GDM1 (cell line): ENCODE data around the gene TOP1.
A peak's percentile ranks its signal among the peaks of the same experiment; 100 is the strongest.
"Not testable (repeated sequence)": the region's sequence is repeated elsewhere in the genome, so short reads cannot be mapped to it uniquely, and the experiment has no call there.

ENCODE experiments used
- DNase-seq: peaks from one replicate; lab custom pipeline; 2025; lab: John Stamatoyannopoulos, UW

The TOP1 gene

GRCh38 chr20:41132388-41132775 is 103.8 kb downstream of the TOP1 start:
- not testable (repeated sequence) for DNase-seq

DNA sequence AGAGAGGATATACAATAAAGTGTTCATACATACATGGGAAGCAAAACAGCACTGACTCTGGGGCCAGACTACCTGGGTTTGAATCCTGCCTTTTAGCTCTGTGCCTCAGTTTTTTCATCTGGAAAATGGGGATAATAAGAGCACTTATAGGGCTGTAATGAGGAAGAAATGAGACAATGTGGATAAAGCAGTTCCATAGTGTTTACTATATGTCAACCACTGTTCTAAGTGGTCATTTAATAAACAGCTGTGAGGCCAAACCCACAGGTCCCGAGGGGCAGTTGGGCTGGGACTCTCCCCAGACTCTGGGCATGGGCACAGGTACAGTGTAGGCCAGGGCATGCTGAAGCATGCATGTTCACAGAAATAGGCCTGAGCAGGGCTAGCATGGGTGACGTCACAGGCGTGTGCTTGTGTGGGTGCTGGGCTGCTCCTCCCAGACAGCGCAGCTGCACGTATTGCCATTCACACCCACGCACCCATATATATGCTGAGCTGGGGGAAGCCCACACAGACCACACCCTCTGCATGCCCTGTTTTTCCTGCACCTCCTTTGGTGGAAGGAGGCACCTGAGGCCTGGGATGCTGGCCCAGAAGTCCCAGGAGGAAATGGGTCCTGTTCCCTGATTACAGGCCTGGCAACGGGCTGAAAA is 105.2 kb downstream of the TOP1 start:
- no peak for DNase-seq

DNA sequence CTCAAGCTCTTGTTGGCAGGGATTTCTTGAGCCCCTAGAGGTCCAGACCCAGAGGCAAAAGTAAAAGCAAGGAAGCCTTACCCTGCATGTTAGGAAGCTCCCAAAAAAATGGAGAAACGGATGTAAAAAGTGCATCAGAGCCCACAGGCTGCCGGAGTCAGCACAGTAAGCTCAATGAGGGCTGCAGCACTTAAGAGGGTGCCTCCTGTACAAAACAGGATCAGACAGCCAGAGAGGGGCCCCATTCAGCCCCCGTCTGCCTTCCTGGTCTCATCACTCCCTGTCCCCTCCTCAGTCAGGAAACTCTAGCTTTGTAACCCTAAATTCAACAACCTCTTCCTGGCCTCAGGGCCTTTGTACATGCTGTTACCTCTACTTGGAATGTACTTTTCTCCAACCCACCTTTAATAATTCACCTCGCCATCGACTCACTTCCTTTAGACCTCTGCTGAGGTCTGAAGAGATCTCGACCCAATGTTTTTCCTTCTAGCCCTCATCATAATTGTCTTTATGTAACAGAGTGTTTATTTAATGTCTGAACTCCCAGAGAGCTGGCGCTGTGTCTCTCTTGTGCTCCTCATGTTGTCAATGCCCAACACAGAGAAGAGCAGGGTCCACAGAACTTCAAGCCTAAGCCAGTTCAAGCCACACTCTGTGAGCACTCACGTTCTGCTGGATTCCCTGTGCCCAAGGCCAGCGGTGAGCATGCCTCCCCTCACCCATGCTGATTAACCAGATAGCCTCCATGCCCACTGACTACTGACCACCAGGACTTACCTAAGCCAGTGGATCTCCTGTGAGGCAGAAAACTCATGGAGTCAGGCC is 106.0 kb downstream of the TOP1 start:
- DNase-seq, result no peak

DNA sequence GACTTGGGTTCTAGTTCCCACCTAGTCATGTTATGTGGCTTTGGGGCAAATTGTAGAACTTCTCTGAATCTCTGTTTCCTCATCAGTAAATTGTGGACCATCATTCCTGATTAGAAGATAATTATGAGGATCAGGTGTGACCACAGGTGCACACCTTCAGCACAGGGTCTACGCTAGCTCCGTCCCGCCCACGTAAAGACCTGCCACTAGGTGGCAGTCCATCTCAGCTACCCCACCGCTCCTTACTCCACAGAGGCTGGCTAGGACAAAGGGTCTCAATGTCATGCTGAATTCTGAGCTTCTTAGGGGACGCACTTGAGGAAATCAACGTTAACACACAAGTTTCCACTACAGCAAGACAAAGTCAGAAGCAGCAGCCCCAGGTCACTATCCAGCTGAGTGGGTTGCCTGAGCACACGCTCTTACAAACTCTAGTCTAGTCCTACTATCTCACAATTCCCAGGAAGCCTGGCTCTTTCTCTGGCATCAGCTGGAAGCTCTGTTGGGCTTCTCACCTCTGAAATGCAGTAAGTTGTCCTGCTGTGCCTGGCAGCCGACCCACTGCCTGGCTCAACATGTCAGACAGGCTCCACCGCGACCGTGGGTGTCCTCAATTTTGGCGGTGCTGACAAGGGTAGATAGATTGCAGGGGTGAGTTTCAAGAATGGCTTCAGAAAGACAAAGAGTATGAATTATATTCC is 106.7 kb downstream of the TOP1 start:
- DNase-seq, result peak; percentile 43

DNA sequence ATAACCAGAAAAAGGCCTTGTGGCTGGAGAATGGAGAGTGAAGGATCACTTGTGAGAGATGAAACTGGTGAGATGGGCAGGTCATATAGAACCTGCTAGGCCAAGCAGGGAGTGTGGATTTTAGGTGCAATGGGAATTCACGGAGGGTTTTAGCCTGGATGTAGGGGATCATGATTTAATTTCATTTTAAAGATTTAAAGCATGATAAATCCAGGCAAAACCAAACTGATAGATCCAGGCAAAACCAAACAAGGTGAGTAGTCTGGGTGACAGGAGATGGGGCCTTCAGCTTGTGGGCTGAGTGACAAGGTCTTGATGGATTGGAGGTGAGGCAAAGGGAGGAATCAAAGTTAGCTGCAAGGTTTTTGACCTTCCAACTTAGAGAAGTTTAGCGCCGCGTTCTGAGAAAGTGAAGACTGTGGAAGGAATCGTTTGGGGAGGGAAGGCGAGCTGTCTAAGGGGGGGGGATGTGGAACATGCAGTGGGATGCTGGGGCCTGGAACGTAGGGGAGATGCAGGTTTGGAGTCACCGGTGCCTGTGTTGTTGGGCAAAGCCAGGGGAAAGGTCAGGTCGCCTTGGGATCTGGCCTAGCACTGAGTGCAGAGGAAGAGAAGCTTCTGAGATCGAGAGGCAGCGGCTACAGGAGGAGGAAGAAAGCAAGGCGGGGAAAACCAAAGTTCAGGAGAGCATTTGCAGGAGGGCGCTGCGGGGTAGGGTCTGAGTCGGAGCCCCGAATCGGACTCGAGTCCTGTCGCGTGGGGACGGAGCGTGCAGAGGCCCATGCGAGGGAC is 107.5 kb downstream of the TOP1 start:
- DNase-seq, result no peak

- DNase-seq, result peak; percentile 67
Observed at GRCh38 chr20:41136680-41137613, 108.3 kb downstream of the TOP1 start, which contains the start of gene PLCG1. Gene PLCG1, plus strand, starts transcription at chr20:41137543. Its CDS starts 99 bp downstream, at chr20:41137642.

- no peak for DNase-seq
Observed at GRCh38 chr20:41137614-41138474, 109.2 kb downstream of the TOP1 start.

DNA sequence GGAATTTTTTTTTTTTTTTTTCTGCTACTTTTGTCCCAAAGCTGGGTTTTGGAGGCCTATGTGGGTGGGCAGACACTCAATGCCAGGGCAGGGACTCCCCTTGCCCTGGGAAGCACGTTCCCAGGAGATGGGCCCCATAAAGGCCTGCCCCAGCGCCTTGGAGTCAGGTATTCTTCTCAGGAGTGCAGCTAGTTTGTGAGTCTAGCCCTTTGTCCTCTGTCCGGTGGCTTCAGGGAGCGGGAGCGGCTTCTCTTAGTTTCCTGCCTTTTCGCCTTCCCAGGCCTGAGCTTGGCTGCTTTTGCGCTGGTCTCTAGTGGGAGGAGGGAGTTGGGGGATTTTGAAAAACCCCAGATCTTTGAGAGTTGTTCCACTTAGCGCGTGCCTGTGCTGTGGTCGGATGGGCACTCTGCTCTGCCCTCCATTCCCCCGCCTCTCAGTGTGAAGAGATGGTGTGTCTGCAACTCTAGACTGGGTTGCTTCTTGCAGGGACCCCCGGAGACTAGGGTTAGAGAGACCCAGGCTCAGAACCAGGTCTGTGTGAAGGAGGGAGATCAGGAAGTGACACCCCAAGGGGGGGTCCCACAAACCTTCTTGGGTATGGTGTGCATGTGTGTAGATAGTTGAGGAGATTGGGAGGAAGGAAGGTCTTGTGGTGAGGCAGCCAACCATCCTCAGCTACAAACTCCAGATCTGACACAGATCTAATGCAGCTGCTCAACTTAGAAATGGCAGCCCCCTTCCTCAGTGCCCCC is 110.0 kb downstream of the TOP1 start:
- no peak for DNase-seq

- no peak for DNase-seq
Observed at GRCh38 chr20:41139227-41140093, 110.8 kb downstream of the TOP1 start.

DNA sequence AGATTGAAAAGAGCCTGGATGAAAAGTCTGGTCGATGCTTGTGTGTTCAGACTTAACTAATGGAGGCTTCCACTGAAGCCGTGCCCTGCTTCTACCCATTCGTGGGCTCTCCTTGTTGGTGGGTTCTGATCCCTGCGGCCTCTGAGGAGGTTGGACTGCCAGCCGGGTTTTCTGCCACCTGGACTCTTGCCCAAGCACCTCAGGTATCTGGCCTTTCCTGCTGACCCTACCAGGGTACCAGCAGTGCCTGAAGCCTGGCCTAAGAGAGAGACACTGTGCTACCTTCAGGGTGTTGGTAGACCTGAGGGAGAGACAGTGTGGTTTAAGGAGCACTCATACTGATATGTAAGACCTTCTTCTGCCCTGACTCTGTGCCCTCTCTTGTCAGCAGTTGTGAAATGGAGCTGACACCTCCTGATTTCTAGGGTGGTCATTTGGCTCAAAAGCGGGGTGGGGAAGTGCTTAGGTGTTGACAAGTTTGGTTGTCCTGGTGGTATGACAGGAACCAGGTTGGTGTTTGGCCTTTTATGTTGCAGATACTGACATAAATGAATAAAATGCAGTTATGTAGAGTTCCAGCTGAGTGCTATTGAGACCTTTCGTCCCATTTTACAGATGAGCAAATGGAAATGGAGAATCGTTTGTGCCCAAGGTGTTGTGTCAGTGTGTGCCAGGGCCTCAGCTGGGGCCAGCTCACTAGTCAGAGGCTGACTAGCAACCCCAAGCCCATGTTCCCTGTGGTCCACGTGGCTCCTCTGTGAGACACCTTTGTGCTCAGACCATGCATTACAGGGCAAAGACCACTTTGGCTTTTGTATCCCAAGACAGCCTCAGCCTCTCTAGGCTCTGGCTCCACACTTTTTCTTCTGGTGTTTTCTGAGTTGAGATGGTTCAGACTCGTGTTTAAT is 111.9 kb downstream of the TOP1 start:
- DNase-seq, result no peak

- no peak for DNase-seq
Observed at GRCh38 chr20:41141153-41141815, 112.7 kb downstream of the TOP1 start.

DNA sequence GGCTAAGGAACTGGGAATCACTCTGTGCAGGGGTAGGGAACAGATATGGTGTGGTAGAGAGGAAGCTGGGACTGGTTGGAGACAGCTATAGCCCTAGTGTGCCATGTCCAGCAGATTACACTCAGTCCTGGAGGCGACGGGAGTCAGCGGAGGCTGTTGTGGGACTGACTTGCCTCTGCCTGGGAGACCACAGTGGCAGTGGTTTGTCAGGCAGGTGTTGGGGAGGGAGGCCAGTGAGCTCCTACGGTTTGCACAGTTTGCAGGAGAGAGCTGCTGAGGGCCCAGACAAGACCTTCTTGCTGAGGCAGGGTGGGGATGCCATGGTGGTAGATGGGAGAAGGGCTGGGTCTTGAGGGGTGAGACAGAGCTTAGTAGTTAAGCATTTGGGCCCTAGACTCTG is 113.6 kb downstream of the TOP1 start:
- no peak for DNase-seq

GRCh38 chr20:41142919-41143318 is 114.3 kb downstream of the TOP1 start:
- DNase-seq, result peak; percentile 41

DNA sequence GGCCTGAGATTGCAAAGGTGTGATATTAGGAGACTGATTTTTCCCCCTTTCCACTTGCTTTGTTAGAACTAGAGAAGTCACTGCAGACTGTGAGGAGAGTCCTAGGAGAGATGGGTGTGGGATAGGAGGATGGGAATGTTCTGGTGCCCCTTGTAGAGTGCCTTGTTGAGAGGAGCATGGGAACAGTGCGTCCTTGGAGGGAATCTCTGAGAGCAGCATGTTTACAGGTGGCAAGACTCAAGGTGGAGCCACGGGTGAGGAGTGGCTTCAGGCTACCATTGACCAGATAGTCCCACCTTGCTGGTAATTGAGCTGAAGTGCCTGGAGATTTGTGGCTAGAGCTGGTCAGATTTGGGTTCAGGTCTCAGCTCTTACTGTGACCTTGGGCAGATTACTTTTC is 114.7 kb downstream of the TOP1 start:
- DNase-seq, result no peak

DNA sequence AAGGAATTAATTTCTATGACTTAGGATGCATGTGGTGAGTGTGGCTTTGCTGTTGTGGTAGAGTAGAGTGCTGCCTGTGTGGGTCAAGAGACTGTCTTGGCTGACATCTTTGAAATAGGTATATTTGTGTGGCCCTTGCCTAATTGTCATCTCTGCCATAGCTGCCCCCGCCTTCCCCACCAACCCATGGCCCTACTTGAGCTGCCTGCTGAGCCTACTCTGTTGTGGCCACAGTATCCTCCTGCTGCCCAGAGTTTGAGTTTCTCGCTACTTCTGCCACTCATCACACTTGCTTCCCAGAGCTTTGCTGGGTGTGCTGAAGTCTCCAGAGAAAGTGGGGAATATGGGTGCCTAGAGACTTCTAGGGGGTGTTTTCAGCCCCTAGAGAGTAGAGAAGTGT is 116.7 kb downstream of the TOP1 start:
- no peak for DNase-seq

DNA sequence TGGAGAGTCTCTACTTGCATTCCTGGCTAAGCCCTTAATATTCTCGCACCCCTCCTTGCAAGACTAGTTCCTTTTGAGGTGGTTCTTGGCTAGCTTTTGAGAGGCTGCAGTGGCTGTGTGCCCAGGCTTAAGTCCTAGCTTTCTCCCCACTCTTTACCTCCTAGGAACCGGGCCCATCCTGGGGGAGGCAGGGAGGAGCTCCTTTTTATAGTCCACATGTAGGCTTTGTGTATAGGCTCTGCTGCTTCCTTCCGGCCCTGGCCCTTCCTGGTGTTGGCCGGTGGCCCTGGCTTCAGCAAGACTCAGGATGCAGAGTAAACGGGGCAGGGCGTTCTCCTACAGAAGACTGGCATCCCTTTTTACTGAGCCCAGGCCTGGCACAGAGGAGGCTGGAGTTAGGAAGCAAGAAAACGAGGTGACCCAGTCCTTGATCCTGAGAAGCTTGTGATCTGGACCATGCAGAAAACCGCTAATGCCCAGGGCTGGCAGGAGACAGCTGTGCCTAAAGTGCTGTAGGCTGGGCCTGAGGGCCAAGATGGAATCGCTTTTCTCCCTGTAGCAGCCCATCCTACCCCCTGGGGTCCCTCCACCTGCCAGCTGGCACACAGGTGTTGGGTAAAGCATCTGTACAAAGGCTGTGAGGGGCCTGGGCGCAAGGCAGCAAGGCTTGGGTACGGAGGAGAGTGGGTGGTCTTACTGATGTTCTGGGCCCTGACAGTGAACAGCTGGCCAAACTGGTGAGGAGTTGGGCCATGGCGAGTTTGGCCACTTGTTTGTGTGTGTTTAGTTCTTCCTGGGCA is 117.4 kb downstream of the TOP1 start:
- DNase-seq, result no peak
